HEK293 (cell line): ENCODE results near the gene SERPINA7.

Experiments
- CTCF ChIA-PET: fragments of 350-600 bp; formaldehyde crosslinking; extraction: SDS; loops from one replicate; lab custom pipeline; 2021; ENCODE audit warnings: antibody characterized with exemption; lab: Yijun Ruan, JAX
- POLR2A ChIA-PET: fragments of 300-600 bp; formaldehyde crosslinking; extraction: SDS; loops from one replicate; lab custom pipeline; 2020; ENCODE audit warnings: antibody characterized with exemption, inconsistent platforms; lab: Yijun Ruan, JAX
- H3K27ac ChIP-seq: fragments of 200-500 bp; sonication (Bioruptor generic); 2 replicates; pipeline ENCODE4 v1.5.1; 2014; ENCODE audit warnings: low read depth, low read length, control low read depth, inconsistent platforms; ENCODE audit errors: extremely low read depth
- H3K36me3 ChIP-seq, 2 experiments: fragments of 200-500 bp in 1 of 2; sonication (Bioruptor generic) in 1 of 2; 1 replicate in 1 of 2; 2 replicates in 1 of 2; pipeline ENCODE4 v1.5.1; 2014 to 2017; ENCODE audit warnings: inconsistent platforms in 2 of 2, low read length in 2 of 2; ENCODE audit not compliant: control insufficient read depth in 2 of 2, insufficient read depth in 1 of 2
- H3K4me1 ChIP-seq: fragments of 200-500 bp; sonication (Bioruptor generic); 2 replicates; pipeline ENCODE4 v1.5.1; 2014; ENCODE audit warnings: mild to moderate bottlenecking, low read length, inconsistent platforms; ENCODE audit not compliant: control insufficient read depth, insufficient read depth
- H3K4me3 ChIP-seq: 2 replicates; pipeline ENCODE4 v1.5.1; 2011; ENCODE audit warnings: low read depth, mild to moderate bottlenecking, control low read depth, low read length, moderate library complexity
- H3K9me3 ChIP-seq: fragments of 200-500 bp; sonication (Bioruptor generic); 2 replicates; pipeline ENCODE4 v1.5.1; 2014; ENCODE audit warnings: low read depth, low read length, inconsistent platforms; ENCODE audit not compliant: control insufficient read depth, insufficient read depth
- HIC1 ChIP-seq: fragments of 450-650 bp; formaldehyde crosslinking; IDR thresholded peaks from 2 replicates; pipeline ENCODE4 v1.5.1; 2016; ENCODE audit warnings: missing biosample characterization, missing genetic modification characterization
- KLF16 ChIP-seq: fragments of 450-650 bp; formaldehyde crosslinking; IDR thresholded peaks from 2 replicates; pipeline ENCODE4 v1.5.1; 2017; ENCODE audit warnings: missing biosample characterization, missing genetic modification characterization
- MZF1 ChIP-seq: fragments of 450-650 bp; formaldehyde crosslinking; IDR thresholded peaks from 2 replicates; pipeline ENCODE4 v1.5.1; 2017; ENCODE audit warnings: missing biosample characterization, missing genetic modification characterization, borderline replicate concordance
- OSR2 ChIP-seq: fragments of 450-650 bp; formaldehyde crosslinking; IDR thresholded peaks from 2 replicates; pipeline ENCODE4 v1.5.1; 2016; ENCODE audit warnings: missing biosample characterization, missing genetic modification characterization
- OVOL3 ChIP-seq: fragments of 450-650 bp; formaldehyde crosslinking; IDR thresholded peaks from 2 replicates; pipeline ENCODE4 v1.5.1; 2016; ENCODE audit warnings: missing biosample characterization, missing genetic modification characterization
- PBX3 ChIP-seq: sonication (generic); formaldehyde crosslinking; IDR thresholded peaks from 2 replicates; pipeline ENCODE4 v1.8.1; 2022; ENCODE audit warnings: mild to moderate bottlenecking, moderate library complexity, missing genetic modification reagents
- TSHZ1 ChIP-seq: fragments of 450-650 bp; formaldehyde crosslinking; IDR thresholded peaks from 2 replicates; pipeline ENCODE4 v1.5.1; 2016; ENCODE audit warnings: missing biosample characterization, missing genetic modification characterization, borderline replicate concordance
- ZBTB21 ChIP-seq: fragments of 450-650 bp; formaldehyde crosslinking; IDR thresholded peaks from 2 replicates; pipeline ENCODE4 v1.5.1; 2017; ENCODE audit warnings: missing biosample characterization, missing genetic modification characterization
- ZBTB8A ChIP-seq: fragments of 450-650 bp; formaldehyde crosslinking; IDR thresholded peaks from 2 replicates; pipeline ENCODE4 v1.5.1; 2016; ENCODE audit warnings: missing biosample characterization, missing genetic modification characterization
- ZNF138 ChIP-seq: fragments of 450-650 bp; formaldehyde crosslinking; IDR thresholded peaks from 2 replicates; pipeline ENCODE4 v1.5.1; 2016; ENCODE audit warnings: missing biosample characterization, missing genetic modification characterization, borderline replicate concordance
- ZNF354C ChIP-seq: fragments of 450-650 bp; formaldehyde crosslinking; IDR thresholded peaks from 2 replicates; pipeline ENCODE4 v1.5.1; 2016; ENCODE audit warnings: missing biosample characterization, missing genetic modification characterization, low read depth, borderline replicate concordance
- ZNF449 ChIP-seq: fragments of 450-650 bp; formaldehyde crosslinking; IDR thresholded peaks from 2 replicates; pipeline ENCODE4 v1.5.1; 2017; ENCODE audit warnings: missing biosample characterization, mild to moderate bottlenecking, missing genetic modification characterization, moderate library complexity
- ZNF510 ChIP-seq: fragments of 450-650 bp; formaldehyde crosslinking; IDR thresholded peaks from 2 replicates; pipeline ENCODE4 v1.5.1; 2018; ENCODE audit warnings: mild to moderate bottlenecking, missing genetic modification characterization, missing biosample characterization; ENCODE audit not compliant: insufficient replicate concordance
- ZNF629 ChIP-seq: fragments of 450-650 bp; formaldehyde crosslinking; IDR thresholded peaks from 2 replicates; pipeline ENCODE4 v1.5.1; 2017; ENCODE audit warnings: missing biosample characterization, missing genetic modification characterization
- ZSCAN23 ChIP-seq: fragments of 450-650 bp; formaldehyde crosslinking; IDR thresholded peaks from 2 replicates; pipeline ENCODE4 v1.5.1; 2016; ENCODE audit warnings: missing biosample characterization, missing genetic modification characterization
- TF ChIP-seq, protein P1 (sequence below): fragments of 450-650 bp; formaldehyde crosslinking; IDR thresholded peaks from 2 replicates; pipeline ENCODE4 v1.5.1; 2016; ENCODE audit warnings: missing biosample characterization, missing genetic modification characterization, low read depth

Gene SERPINA7, protein sequence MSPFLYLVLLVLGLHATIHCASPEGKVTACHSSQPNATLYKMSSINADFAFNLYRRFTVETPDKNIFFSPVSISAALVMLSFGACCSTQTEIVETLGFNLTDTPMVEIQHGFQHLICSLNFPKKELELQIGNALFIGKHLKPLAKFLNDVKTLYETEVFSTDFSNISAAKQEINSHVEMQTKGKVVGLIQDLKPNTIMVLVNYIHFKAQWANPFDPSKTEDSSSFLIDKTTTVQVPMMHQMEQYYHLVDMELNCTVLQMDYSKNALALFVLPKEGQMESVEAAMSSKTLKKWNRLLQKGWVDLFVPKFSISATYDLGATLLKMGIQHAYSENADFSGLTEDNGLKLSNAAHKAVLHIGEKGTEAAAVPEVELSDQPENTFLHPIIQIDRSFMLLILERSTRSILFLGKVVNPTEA

DNA sequence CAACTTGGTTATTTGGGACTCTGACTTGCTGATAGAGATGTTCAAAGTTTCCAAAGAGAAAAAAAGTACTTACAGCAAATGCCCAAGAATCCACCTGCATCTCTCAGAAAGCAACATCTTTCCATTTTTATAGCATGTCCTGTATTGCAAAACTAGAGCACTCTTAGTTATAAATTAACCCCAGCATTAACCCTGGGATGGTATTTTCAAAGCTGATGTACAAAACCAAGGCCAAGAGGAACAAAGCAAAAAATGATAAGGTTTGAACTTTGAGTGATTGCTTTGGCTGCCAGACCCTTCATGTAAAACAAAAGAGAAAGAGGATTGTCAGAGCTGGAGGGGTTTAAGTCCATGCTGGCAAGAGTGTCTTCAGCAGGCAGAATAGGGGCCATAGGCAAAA is at the start of gene SERPINA7:
TSS of gene SERPINA7 (minus strand) at position 103 of the 400 bp plus-strand sequence. CDS start 1,669 bp downstream, outside the sequence.
- TF ChIP-seq ZBTB21 (no peak), KLF16 (no peak), TSHZ1 (no peak), ZNF354C (tag by site-specific recombination) (no peak), MZF1 (no peak)
- H3K4me3 ChIP-seq: no peak within 1 kb of the TSS

DNA sequence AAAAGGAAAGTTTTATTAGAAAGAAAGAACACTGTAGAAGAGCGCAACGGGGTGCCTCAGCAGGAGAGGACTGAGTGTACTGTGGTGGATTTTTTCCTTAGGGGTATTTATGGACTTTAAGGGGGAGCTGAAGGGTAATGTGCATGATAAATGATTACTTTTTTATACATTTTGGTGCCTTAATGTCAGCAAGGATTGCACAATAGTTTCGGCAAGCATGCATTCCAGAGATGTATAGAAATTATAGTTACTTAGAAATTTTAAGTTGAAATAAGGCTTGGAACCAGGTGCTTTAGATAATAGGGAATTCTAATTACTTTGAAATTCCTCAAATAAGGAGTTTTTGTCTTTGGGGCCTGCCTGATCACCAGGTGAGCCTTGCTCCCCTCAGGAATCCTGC is 30.5 kb upstream of the SERPINA7 start:
- TF ChIP-seq OSR2 (tag by site-specific recombination): no peak
- TF ChIP-seq ZNF138 (tag by site-specific recombination): no peak
- no peak for TF ChIP-seq ZNF510 (tag by site-specific recombination)
- no peak for TF ChIP-seq ZBTB8A (tag by site-specific recombination)
- TF ChIP-seq ZSCAN23 (tag by site-specific recombination): no peak
- TF ChIP-seq, protein P1, sequence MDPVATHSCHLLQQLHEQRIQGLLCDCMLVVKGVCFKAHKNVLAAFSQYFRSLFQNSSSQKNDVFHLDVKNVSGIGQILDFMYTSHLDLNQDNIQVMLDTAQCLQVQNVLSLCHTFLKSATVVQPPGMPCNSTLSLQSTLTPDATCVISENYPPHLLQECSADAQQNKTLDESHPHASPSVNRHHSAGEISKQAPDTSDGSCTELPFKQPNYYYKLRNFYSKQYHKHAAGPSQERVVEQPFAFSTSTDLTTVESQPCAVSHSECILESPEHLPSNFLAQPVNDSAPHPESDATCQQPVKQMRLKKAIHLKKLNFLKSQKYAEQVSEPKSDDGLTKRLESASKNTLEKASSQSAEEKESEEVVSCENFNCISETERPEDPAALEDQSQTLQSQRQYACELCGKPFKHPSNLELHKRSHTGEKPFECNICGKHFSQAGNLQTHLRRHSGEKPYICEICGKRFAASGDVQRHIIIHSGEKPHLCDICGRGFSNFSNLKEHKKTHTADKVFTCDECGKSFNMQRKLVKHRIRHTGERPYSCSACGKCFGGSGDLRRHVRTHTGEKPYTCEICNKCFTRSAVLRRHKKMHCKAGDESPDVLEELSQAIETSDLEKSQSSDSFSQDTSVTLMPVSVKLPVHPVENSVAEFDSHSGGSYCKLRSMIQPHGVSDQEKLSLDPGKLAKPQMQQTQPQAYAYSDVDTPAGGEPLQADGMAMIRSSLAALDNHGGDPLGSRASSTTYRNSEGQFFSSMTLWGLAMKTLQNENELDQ (tag by site-specific recombination): no peak
- TF ChIP-seq PBX3 (CRISPR knock-in tag): no peak
- TF ChIP-seq ZNF629 (tag by site-specific recombination): no peak
- ChIA-PET POLR2A (no interaction called here), CTCF (no interaction called here)
- H3K9me3 ChIP-seq: no peaks in the 10 kb centered on the region
- no peaks in the 10 kb centered on the region for H3K36me3 ChIP-seq
- H3K27ac ChIP-seq: no peak overlapping the region
- no peaks in the 10 kb centered on the region for H3K4me1 ChIP-seq
- no peak overlapping the region for H3K4me3 ChIP-seq

More for the DNA sequence above, at the start of gene SERPINA7:
- Histone ChIP-seq H3K36me3 (no peaks in the 10 kb centered on the region), H3K4me1 (no peaks in the 10 kb centered on the region), H3K9me3 (no peaks in the 10 kb centered on the region), H3K27ac (no peak within 1 kb of the TSS)
- POLR2A ChIA-PET: no interaction called here
- CTCF ChIA-PET: interaction anchor here (0.7 kb wide), 1 partner anchor 306 kb away, joined by 3 read pairs; no protein-coding TSS in a partner anchor

DNA sequence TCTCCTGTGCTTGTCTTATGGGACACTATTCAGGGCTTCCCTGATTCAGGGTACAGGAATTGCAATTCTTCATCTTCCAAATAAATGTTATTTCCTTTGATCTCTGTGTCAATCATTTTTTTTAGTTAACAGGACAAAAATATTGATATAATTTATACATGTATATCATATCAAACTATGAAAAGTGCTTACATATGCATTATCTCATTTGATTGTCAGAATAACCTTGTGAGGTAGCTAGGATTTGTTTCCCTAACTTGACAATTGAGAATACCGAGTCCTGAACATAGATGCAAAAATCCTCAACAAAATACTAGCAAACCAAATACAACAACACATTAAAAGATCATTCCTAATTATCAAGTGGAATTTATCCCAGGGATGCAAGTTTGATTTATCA is 11.5 kb upstream of the SERPINA7 start:
- CTCF ChIA-PET: interaction anchor here (0.7 kb wide), 1 partner anchor 270 kb away, joined by 3 read pairs; no protein-coding TSS in a partner anchor
- Histone ChIP-seq H3K9me3 (no peaks in the 10 kb centered on the region; the same call in 1 of the 2 replicates), H3K36me3 (no peaks in the 10 kb centered on the region), H3K4me1 (no peaks in the 10 kb centered on the region), H3K4me3 (no peak overlapping the region), H3K27ac (no peak overlapping the region)
- POLR2A ChIA-PET: no interaction called here
- TF ChIP-seq HIC1 (tag by site-specific recombination) (no peak), ZNF449 (tag by site-specific recombination) (no peak), OVOL3 (tag by site-specific recombination) (no peak)
- TF ChIP-seq, protein P1 (tag by site-specific recombination): no peak
